Activated CD8-positive, alpha-beta T cell treated with anti-CD3 and anti-CD28 coated beads for 36 hours (primary cell): ENCODE measurements around the gene ZNF609. TPM values are rescaled to one million over a fixed set of nuclear protein-coding genes. Genes with fewer than 3 reads are reported as not detected.

Source experiments
- ATAC-seq: fragments of 200-7000 bp; cut with Tn5 transposase; one replicate; pipeline ENCODE4 v1.10.0; 2021; ENCODE audit warnings: mild to moderate bottlenecking, moderate library complexity
- CTCF ChIA-PET: fragments of 350-600 bp; sonication (Branson Sonifier 250); formaldehyde crosslinking; loops from one replicate; lab custom pipeline; 2021; ENCODE audit warnings: antibody characterized with exemption; lab: Charles Lee
- POLR2A ChIA-PET: fragments of 350-600 bp; sonication (Branson Sonifier 250); formaldehyde crosslinking; loops from one replicate; lab custom pipeline; 2021; ENCODE audit warnings: antibody characterized with exemption; lab: Charles Lee
- DNase-seq: peaks from one replicate; pipeline ENCODE4 v3.0.0-alpha.2; 2020
- H3K27ac Mint-ChIP-seq: one replicate; pipeline ENCODE4 v1.8.0; 2021; ENCODE audit warnings: mild to moderate bottlenecking, mixed read lengths
- H3K27me3 Mint-ChIP-seq: one replicate; pipeline ENCODE4 v1.8.0; 2021; ENCODE audit warnings: mixed read lengths
- H3K36me3 Mint-ChIP-seq: one replicate; pipeline ENCODE4 v1.8.0; 2021; ENCODE audit warnings: low read depth, mixed read lengths
- H3K4me1 Mint-ChIP-seq: one replicate; pipeline ENCODE4 v1.8.0; 2021; ENCODE audit warnings: low read depth, mixed read lengths
- H3K4me3 Mint-ChIP-seq: one replicate; pipeline ENCODE4 v1.8.0; 2021; ENCODE audit warnings: mild to moderate bottlenecking, moderate library complexity, mixed read lengths
- H3K9me3 Mint-ChIP-seq: one replicate; pipeline ENCODE4 v1.8.0; 2021; ENCODE audit warnings: mixed read lengths
- intact Hi-C: fragments of 100-400 bp; cut with micrococcal nuclease; formaldehyde crosslinking; loops from one replicate; pipeline ENCODE4 v1.10.0; 2022
- total RNA-seq, 2 experiments: library from RNA; stranded (reverse); gene quantifications; one replicate each; pipeline ENCODE4 v1.2.3, GENCODE V29; 2021
- TF ChIP-seq, protein P1 (sequence below): fragments of 200-600 bp; IDR thresholded peaks from one replicate; pipeline ENCODE4 v1.8.0; 2022; ENCODE audit warnings: antibody characterized with exemption, mild to moderate bottlenecking

Gene ZNF609
- total RNA-seq, 2 experiments from 2014 or later: 37.2 to 39.6 TPM

DNA sequence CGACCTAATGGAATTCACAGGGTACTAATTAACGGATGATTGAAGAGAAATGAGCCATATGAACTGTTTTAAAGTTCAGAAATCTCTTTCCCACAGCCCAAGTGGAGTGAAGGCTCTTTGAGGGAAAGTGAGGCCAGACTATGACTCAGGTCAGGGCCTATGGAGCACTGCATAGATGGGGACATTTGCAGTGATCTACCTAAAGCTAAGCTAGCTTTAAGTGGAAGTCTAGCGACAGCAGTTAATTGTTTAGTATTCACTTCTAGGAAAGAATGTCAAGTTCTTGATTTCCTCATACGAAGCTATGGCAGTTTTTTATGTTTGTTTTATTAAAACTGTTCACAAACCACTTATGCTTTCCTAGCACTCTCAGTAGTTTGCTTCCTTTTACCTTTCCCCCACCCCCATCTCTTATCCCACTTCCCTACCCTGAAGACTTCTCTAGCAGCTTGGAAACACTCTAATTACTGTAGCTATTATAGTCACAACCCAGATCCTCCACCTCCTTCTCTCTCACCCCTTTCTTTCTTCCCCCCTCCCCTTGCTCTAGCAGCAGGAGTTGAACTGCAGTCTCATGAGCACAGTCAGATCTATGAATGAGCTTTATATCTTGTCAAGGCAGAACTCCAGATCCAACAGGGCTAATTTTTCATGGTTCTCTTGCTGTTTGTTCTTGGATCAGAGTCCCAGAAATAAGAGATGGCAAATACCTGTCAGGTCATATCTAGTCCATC is 6.2 kb downstream of the ZNF609 start:
- CTCF ChIA-PET: interaction anchor here (0.7 to 2.2 kb wide), 4 partner anchors 8 to 361 kb away, joined by 3 to 8 read pairs (median 3); no protein-coding TSS in a partner anchor
- H3K27ac Mint-ChIP-seq: peak overlapping the region; percentile 47
- H3K4me3 Mint-ChIP-seq: no peak overlapping the region

DNA sequence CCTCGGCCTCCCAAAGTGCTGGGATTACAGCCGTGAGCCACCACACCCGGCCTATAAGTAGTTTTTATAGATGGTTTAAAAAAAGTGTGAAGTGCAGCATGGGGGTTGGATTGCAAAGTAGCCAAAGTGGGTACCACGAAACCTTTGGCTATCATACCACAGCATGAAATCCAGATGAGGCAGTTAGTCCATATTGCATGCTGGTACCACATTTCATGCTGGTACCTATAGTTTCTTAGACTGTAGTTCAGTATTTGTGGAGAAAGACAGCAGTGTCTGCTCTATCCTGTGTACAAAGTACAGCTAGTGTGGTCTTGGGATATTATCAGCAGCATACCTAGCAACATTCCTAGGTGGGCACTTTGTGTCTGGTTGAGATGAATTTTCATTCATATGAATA is 11.8 kb downstream of the ZNF609 start:
- CTCF ChIA-PET: no interaction called here
- Mint-ChIP-seq H3K9me3 (no peaks in the 10 kb centered on the region), H3K27me3 (no peaks in the 10 kb centered on the region), H3K4me1 (peaks cover 40% of the 10 kb centered on the region), H3K36me3 (peaks cover 32% of the 10 kb centered on the region), H3K4me3 (no peak overlapping the region), H3K27ac (no peak overlapping the region)
- TF ChIP-seq, protein P1, sequence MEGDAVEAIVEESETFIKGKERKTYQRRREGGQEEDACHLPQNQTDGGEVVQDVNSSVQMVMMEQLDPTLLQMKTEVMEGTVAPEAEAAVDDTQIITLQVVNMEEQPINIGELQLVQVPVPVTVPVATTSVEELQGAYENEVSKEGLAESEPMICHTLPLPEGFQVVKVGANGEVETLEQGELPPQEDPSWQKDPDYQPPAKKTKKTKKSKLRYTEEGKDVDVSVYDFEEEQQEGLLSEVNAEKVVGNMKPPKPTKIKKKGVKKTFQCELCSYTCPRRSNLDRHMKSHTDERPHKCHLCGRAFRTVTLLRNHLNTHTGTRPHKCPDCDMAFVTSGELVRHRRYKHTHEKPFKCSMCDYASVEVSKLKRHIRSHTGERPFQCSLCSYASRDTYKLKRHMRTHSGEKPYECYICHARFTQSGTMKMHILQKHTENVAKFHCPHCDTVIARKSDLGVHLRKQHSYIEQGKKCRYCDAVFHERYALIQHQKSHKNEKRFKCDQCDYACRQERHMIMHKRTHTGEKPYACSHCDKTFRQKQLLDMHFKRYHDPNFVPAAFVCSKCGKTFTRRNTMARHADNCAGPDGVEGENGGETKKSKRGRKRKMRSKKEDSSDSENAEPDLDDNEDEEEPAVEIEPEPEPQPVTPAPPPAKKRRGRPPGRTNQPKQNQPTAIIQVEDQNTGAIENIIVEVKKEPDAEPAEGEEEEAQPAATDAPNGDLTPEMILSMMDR: no peak
- DNase-seq: no peak
- POLR2A ChIA-PET: no interaction called here
- intact Hi-C loops: no loop called here
- no peak for ATAC-seq

More for the DNA sequence above, 6.2 kb downstream of the ZNF609 start:
- intact Hi-C loops: no loop called here
- POLR2A ChIA-PET: interaction anchor here (1.1 to 1.9 kb wide), 2 partner anchors 9 to 34 kb away, joined by 3 to 7 read pairs; no protein-coding TSS in a partner anchor
- ATAC-seq (no peak), DNase-seq (no peak)
- Mint-ChIP-seq H3K27me3 (no peaks in the 10 kb centered on the region), H3K9me3 (no peaks in the 10 kb centered on the region), H3K36me3 (peaks cover 47% of the 10 kb centered on the region), H3K4me1 (peaks cover 61% of the 10 kb centered on the region)
- TF ChIP-seq, protein P1: no peak

DNA sequence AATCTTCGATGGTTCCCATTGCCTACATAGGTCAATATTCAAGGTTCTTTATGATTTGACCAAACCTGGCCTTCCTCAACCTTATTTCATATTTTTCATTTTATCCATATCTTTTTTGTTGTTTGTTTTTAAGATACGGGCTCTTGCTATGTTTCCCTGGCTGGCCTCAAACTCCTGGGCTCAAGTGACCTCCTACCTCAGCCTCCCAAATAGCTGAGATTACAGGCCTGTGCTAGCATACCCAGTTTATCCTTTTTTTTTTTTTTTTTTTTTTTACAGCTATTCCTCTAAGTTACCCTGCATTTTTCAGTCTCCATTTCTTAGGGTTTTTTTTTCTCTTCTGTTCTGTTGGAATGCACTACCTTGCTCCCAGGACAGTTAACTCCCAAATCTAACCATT is 14.5 kb downstream of the ZNF609 start:
- CTCF ChIA-PET: interaction anchor here (1.4 kb wide), 1 partner anchor 179 kb away, joined by 3 read pairs; no protein-coding TSS in a partner anchor
- DNase-seq (no peak), ATAC-seq (no peak)
- intact Hi-C loops: no loop called here
- Mint-ChIP-seq H3K36me3 (peaks cover 19% of the 10 kb centered on the region), H3K27me3 (no peaks in the 10 kb centered on the region), H3K4me1 (peaks cover 30% of the 10 kb centered on the region), H3K9me3 (no peaks in the 10 kb centered on the region), H3K27ac (no peak overlapping the region), H3K4me3 (no peak overlapping the region)
- POLR2A ChIA-PET: interaction anchor here (0.7 kb wide), 1 partner anchor 87 kb away, joined by 5 read pairs; the partner anchor contains the start of gene TRIP4
- TF ChIP-seq, protein P1: no peak

DNA sequence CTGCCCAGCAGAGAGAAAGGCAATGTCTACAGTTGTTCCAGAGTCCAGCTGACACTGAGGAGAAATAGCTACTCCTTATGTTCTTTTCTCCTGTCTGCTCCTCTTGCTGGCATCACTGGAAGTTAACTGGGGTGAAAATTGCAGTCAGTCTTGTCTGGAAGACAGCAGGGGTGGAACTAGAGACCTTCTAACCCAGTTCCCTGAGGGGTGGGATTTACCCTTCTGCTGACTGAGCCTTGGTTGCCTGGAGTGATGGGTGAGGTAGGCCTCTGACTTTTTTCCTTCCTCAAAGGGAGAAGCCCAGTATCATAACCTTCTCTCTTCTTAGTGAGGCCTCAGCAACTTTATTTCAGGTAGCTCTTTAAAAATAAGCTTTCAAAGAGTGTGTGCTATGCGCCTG is 16.2 kb downstream of the ZNF609 start:
- ChIA-PET POLR2A (interaction anchor here (0.7 to 1.9 kb wide), 3 partner anchors 25 to 89 kb away, joined by 3 to 5 read pairs (median 4); partner anchors contain the start of gene TRIP4), CTCF (interaction anchor here (1.5 kb wide), 1 partner anchor 25 kb away, joined by 3 read pairs; no protein-coding TSS in a partner anchor)
- ATAC-seq (no peak), DNase-seq (no peak)
- peaks cover 13% of the 10 kb centered on the region for H3K36me3 Mint-ChIP-seq
- H3K27me3 Mint-ChIP-seq: no peaks in the 10 kb centered on the region
- H3K9me3 Mint-ChIP-seq: no peaks in the 10 kb centered on the region
- TF ChIP-seq, protein P1: no peak
- H3K4me3 Mint-ChIP-seq: no peak overlapping the region
- intact Hi-C loops: no loop called here
- peak overlapping the region; percentile 72 for H3K27ac Mint-ChIP-seq
- H3K4me1 Mint-ChIP-seq: peaks cover 33% of the 10 kb centered on the region

DNA sequence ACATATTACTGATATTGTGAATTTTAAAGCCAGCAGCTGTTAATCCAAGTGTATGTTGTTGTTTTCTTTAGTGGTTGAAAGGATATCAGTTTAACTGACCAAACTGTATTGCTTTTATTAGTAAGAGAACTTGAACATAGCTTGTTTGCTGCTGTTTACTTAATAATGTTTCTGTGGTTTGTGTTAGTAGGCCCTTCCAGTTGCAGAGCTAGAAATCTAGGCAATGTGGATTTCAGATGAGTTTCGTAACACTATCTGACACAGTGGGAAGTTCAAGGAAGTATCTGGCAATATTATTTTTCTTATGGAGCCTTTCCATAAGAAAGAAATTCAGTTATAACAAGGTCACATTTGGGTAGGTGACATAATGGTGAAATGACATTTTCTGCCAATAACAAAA is 18.5 kb downstream of the ZNF609 start:
- ChIA-PET POLR2A (interaction anchor here (0.6 kb wide), 1 partner anchor 175 kb away, joined by 3 read pairs; no protein-coding TSS in a partner anchor), CTCF (no interaction called here)

More for the DNA sequence above, 18.5 kb downstream of the ZNF609 start:
- DNase-seq: no peak
- H3K36me3 Mint-ChIP-seq: peaks cover 19% of the 10 kb centered on the region
- no peaks in the 10 kb centered on the region for H3K27me3 Mint-ChIP-seq
- no peak overlapping the region for H3K4me3 Mint-ChIP-seq
- H3K9me3 Mint-ChIP-seq: no peaks in the 10 kb centered on the region
- peaks cover 30% of the 10 kb centered on the region for H3K4me1 Mint-ChIP-seq
- no peak for ATAC-seq
- intact Hi-C loops: no loop called here
- no peak overlapping the region for H3K27ac Mint-ChIP-seq
- TF ChIP-seq, protein P1: no peak
